Pulmonary artery endothelial cell (primary cell): Measurements from ENCODE around the gene BPNT1. TPM values are rescaled to one million over a fixed set of nuclear protein-coding genes. Genes with fewer than 3 reads are reported as not detected.
"Not testable (repeated sequence)": the region's sequence is repeated elsewhere in the genome, so short reads cannot be mapped to it uniquely, and the experiment has no call there.

Source experiments
- DNase-seq: peaks from one replicate; pipeline ENCODE4 v3.0.0-alpha.2; 2011; ENCODE audit warnings: low read depth, low spot score
- total RNA-seq: library from RNA; depleted of rRNA; stranded (reverse); fragments of >200 nt; gene quantifications from 2 replicates; pipeline ENCODE4 v1.2.3, GENCODE V29; 2014

BPNT1 gene
- total RNA-seq: 28.2 and 42.5 TPM in 2 replicates

GRCh38 chr1:220089650-220090556, at the start of gene BPNT1:
BPNT1 (minus strand) TSS chr1:220089788; CDS start chr1:220079846, 9,942 bp downstream.
- peak; percentile 84 for DNase-seq

GRCh38 chr1:220137019-220137786, 47.6 kb upstream of the BPNT1 start:
- peak; percentile 91 for DNase-seq

GRCh38 chr1:220135755-220136154, 46.2 kb upstream of the BPNT1 start:
- DNase-seq: no peak

GRCh38 chr1:220129479-220130210, 40.1 kb upstream of the BPNT1 start:
- no peak for DNase-seq

GRCh38 chr1:220127076-220127475, 37.5 kb upstream of the BPNT1 start:
- no peak for DNase-seq

GRCh38 chr1:220124542-220124941, 35.0 kb upstream of the BPNT1 start:
- no peak for DNase-seq

GRCh38 chr1:220123889-220124288, 34.3 kb upstream of the BPNT1 start:
- DNase-seq: no peak

GRCh38 chr1:220123066-220123465, 33.5 kb upstream of the BPNT1 start:
- no peak for DNase-seq

GRCh38 chr1:220121791-220122530, 32.4 kb upstream of the BPNT1 start:
- DNase-seq: no peak

- DNase-seq: no peak
Observed at GRCh38 chr1:220119043-220119512, 29.5 kb upstream of the BPNT1 start.

GRCh38 chr1:220113136-220113695, 23.6 kb upstream of the BPNT1 start:
- DNase-seq: no peak

- DNase-seq: not testable (repeated sequence)
Observed at GRCh38 chr1:220112600-220112999, 23.0 kb upstream of the BPNT1 start.

GRCh38 chr1:220110473-220110872, 20.9 kb upstream of the BPNT1 start:
- DNase-seq: not testable (repeated sequence)

- no peak for DNase-seq
Observed at GRCh38 chr1:220099826-220100225, 10.2 kb upstream of the BPNT1 start.

- peak; percentile 59 for DNase-seq
Observed at GRCh38 chr1:220094016-220094911, 4.7 kb upstream of the BPNT1 start, which contains the start of gene IARS2. IARS2 (plus strand) TSS chr1:220094132; CDS start chr1:220094217, 85 bp downstream.

- no peak for DNase-seq
Observed at GRCh38 chr1:220093361-220094015, 3.9 kb upstream of the BPNT1 start.

- DNase-seq: no peak
Observed at GRCh38 chr1:220092694-220093093, 3.1 kb upstream of the BPNT1 start.

- DNase-seq: not testable (repeated sequence)
Observed at GRCh38 chr1:220086261-220086686, 3.3 kb downstream of the BPNT1 start.

GRCh38 chr1:220084460-220084859, 5.1 kb downstream of the BPNT1 start:
- DNase-seq: peak; percentile 22
